Measurements from ENCODE around the gene HCRTR1.
"Not testable (repeated sequence)": the region's sequence is repeated elsewhere in the genome, so short reads cannot be mapped to it uniquely, and the experiment has no call there.

HCRTR1 gene

DNA sequence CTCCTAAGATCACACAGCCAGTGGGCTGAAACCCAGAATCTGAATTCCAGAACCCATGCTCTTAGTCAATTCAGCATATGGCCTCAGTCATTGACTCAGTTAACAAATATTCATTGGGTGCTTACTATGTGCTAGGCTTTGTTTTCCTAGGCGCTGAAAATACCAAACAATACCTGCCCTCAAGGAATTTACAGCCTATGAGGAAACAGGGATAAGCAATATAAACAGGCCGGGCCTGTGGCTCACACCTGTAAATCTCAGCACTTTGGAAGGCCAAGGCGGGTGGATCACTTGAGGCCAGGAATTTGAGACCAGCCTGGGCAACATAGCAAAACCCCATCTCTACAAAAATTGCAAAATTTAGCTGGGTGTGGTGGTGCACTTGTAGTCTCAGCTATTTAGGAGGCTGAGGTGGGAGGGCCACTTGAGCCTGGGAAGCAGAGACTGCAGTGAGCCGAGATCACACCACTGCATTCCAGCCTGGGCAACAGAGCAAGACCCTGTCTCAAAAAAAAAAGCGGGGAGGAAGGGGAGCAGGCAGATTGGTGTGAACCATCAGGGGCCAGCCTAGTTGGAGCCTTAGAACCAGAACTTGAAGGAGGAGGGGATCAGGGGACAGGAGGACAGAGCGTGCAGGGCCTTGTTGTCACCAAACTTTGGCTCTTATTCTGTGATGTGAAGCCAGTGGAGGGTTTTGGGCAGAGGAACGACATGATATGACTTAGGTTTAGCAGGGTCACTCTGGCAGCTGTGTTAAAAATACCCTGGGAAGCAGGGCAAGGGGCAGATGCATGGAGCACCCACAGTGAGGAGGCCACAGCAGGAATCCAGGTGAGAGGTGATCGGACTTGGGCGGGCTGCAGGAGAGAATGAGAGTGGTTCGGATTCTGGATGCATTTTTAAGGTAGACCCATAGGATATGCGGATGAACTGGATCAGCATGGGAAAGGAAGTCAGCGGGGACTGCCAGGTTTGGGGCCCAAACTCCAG is 35.4 kb upstream of the HCRTR1 start:
- no peak for DNase-seq (ENCODE audit: low spot score)

DNA sequence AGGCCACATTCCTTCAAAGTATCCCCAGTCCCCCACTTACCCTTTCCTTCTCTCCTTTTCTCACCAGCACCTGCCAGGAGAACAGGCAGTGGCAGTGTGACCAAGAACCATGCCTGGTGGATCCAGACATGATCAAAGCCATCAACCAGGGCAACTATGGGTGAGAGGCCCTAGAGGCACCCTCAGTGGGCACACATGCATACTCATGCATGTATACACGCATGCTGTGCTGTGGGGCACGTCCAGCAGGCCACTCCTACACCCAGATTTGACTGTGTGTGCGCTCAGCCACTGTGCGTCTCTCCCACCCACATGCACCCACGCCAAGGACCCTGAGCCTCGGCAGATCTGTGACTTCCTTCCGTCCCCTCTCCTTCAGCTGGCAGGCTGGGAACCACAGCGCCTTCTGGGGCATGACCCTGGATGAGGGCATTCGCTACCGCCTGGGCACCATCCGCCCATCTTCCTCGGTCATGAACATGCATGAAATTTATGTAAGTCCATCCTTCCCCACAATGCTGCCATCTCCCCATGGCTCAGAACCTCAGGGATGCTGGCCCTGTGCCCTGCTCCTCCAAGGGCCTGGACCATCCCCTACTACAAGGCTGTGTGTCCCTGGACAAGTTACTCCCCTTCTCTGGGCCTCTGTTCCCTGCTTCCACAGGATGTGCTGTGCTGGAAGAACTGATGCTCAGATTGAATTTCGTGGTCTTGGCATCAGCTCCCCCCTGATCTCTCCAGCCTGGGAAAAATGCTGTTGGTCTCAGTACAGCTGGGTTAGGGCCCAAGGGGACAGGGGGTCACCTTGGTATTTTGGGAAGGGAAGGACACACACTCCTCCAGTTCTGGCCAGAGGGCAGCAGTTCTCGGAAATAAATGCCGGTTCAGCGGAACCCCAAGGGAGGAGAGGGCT is 34.2 kb upstream of the HCRTR1 start:
- no peak for DNase-seq (ENCODE audit: low spot score)

DNA sequence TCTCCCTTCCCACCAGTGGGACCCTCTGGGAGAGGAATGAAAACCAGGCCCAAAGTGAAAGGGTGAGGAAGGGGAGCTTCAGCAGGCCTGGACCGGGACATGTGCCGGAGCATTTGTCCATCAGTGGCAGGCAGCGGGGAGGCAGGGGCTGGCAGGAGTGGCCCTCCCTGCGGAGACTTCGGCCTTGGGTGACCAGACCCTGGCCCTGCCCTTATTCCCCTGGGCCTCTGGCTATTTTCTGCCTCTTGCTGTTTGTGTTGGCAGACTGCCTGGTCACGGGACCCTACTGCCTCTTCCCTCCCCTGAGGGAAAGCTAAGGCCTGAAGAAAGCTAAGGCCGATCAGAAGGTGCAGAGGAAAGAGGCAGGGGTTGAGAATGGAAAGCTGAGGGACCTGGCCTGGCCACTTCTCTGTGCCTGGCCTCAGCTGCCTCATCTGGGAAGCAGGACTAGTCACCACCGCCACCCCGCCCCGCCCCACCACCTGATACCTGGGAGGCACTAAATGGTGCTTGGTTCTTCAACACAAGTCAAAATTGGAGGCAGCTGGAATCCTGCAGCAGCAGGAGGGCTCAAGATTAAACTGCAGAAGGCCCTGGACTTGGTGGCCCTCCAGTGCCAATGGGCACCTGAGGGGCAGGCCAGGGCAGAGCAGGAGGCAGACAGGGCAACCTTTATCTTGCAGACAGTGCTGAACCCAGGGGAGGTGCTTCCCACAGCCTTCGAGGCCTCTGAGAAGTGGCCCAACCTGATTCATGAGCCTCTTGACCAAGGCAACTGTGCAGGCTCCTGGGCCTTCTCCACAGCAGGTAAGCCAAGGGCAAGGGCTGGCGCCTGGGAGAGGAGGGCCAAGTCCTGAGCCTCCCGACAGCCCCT is 33.3 kb upstream of the HCRTR1 start:
- DNase-seq (ENCODE audit: low spot score), result no peak

DNA sequence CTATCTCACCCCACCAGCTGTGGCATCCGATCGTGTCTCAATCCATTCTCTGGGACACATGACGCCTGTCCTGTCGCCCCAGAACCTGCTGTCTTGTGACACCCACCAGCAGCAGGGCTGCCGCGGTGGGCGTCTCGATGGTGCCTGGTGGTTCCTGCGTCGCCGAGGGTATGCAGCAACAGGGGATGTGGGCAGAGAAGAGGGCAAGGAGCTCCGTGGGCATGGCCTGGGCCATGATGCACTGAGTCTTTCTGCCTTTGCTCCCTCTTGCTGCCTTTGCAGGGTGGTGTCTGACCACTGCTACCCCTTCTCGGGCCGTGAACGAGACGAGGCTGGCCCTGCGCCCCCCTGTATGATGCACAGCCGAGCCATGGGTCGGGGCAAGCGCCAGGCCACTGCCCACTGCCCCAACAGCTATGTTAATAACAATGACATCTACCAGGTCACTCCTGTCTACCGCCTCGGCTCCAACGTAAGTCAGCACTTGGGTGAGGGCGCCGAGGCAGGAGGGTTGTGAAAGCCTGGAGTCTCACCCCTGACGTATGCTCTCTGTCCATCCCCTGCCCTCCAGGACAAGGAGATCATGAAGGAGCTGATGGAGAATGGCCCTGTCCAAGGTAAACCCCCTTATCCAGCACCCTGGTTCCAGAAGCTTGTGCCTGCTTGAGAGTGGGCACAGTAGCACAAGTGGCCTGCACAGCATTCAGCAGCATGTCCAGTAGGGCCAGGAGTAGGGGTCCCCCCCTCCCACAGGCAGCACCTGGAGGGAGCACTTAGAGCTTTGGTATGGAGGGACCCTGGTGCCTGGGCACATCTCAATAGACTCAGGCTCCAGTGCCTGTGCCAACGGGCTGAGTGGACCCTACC is 32.4 kb upstream of the HCRTR1 start:
- DNase-seq (ENCODE audit: low spot score), result no peak

DNA sequence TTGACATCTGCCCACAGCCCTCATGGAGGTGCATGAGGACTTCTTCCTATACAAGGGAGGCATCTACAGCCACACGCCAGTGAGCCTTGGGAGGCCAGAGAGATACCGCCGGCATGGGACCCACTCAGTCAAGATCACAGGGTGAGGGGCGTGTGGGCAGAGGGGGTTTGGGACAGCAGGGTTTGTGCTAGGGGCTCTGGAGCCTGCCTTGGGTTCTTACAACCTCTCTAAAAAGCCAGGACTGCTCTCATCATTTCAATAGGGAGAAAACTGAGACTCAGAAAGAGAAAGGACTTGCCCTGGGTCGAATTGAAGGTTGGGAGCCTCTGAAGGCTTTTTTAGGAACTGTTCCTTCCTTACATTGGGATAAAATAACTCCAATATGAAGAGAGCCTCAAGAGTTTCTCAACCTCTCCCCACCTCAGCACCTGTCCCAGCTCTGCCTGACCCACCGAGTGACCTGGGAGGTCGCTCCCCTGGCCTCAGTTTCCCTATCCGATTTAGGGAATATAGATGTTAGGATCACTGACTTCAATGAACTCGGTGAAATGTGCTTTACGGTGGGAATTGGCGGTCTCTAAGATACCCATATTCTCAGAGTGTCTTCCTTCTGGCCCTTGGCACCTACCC is 31.6 kb upstream of the HCRTR1 start:
- DNase-seq (ENCODE audit: low spot score), result no peak

DNA sequence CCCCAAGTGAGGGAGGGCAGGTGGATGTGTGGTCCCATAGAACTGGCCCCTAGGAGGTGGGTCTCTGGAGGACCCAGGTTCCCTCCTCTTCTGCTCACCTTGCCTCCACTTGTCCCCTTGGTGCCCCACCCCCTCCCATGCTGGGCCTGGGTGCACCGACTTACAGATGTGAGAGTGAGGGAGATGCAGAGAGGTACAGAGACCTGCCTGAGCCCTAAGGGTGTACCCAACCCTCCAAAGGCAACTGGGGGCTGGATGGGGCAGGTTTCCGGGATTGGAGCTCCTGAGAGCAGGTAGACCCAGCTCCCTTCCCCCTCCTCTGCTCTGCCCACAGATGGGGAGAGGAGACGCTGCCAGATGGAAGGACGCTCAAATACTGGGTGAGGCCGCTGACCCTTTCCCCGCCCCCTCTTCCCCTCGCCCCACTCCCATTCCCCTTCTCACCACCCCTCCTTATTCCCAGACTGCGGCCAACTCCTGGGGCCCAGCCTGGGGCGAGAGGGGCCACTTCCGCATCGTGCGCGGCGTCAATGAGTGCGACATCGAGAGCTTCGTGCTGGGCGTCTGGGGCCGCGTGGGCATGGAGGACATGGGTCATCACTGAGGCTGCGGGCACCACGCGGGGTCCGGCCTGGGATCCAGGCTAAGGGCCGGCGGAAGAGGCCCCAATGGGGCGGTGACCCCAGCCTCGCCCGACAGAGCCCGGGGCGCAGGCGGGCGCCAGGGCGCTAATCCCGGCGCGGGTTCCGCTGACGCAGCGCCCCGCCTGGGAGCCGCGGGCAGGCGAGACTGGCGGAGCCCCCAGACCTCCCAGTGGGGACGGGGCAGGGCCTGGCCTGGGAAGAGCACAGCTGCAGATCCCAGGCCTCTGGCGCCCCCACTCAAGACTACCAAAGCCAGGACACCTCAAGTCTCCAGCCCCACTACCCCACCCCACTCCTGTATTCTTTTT is 30.8 kb upstream of the HCRTR1 start:
- DNase-seq (ENCODE audit: low spot score), result no peak

DNA sequence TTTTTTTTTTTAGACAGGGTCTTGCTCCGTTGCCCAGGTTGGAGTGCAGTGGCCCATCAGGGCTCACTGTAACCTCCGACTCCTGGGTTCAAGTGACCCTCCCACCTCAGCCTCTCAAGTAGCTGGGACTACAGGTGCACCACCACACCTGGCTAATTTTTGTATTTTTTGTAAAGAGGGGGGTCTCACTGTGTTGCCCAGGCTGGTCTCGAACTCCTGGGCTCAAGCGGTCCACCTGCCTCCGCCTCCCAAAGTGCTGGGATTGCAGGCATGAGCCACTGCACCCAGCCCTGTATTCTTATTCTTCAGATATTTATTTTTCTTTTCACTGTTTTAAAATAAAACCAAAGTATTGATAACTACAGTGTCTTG is 30.2 kb upstream of the HCRTR1 start:
- DNase-seq (ENCODE audit: low spot score), result not testable (repeated sequence)

DNA sequence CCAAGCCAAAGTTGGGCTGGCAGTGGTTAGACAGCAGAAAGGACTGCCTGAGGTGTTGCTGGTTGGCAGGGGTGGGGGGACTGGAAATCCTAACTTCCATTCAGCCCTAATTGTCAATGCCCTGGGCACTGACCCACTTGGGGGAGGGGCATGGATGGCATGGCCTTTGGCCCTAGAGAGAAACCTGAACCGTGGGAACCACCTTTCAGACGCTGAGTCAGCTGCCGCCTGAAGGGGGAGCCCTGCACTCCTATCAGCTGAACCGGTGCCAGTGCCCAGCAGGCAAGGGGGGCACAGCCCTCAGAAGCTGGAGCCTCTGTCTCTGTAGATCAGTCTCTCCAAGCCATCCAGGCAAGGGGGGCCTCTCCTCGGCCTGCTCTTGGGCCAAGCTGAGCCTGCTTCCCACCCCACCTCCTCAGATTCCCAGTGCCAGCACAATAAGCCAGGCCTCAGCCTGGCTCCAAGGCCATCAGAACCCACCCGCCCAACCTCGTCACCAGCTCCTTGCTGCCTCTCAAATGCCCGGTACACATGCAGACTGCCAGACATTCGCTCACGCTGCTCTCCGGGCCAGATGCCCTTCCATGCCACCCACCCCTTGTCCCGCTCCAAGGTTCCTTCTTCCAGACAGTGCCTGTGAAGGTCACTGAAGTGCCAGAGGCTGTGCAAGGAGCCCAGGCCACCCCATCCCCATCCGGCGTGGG is 29.6 kb upstream of the HCRTR1 start:
- peak; percentile 50 for DNase-seq (ENCODE audit: low spot score)

DNA sequence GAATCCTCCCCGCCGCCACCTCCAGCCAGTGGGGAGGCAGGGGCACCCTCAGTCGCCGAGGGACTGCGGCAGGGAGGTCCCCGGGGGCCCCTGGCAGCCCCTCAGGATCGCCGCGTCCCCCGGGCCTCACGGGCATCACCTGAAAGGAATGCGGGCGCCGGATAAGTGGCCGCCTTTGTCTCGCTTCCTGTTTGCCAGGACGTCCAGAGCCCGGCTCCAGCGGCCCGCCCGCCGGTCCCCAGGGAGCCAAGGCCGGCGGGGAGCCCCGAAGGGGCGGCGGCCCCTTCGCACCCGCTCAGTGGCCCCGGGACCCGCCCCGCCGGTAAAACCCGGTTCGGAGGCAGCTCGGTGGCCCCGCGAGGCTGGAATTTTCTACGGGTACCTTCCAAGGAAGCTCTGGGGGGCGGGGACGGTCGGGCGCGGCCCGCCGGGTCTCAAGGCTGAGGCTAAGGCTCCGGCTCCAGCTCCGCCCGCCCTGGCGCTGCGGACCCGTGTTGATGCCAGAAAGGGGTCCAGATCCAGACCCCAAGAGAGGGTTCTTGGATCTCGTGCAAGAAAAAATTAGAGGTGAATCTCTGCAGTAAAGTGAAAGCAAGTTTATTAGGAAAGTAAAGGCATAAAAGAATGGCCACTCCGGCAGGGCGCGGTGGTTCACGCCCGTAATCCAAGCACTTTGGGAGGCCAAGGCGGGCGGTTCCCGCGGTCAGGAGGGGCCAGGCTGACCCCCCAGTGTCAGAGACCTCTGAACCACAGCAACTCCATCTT is 28.6 kb upstream of the HCRTR1 start:
- DNase-seq (ENCODE audit: low spot score), result no peak

DNA sequence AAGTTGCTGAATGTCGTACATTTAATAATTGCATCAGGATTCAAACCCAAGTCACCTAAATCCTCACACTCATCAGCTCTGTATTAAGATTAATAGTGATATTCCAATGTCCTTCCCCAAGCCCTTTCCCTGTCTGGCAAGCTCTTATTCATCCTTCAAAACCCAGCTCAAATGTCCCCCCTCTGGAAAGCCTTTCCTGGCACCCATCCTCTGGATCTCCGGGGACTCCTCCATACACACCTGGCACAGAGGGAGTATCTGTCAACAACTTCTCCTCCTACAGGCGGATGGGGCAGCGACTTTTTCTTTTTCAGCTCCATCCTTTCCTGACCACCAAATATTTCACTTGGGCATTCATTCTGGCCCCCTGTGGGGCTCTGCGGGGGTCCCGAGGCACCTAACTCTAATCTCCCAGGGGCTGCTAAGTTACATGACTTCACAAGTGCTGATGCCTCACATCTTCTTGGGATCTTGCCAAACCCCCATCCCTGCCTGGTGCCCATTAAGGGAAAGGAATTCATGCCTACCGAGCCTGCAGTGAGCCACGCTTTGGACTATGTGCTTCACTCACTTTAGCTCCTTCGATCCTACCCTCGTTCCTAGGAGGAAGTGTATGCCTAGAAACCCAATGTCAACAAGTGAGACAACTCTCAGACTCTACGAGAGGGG is 25.9 kb upstream of the HCRTR1 start:
- DNase-seq (ENCODE audit: low spot score), result no peak

DNA sequence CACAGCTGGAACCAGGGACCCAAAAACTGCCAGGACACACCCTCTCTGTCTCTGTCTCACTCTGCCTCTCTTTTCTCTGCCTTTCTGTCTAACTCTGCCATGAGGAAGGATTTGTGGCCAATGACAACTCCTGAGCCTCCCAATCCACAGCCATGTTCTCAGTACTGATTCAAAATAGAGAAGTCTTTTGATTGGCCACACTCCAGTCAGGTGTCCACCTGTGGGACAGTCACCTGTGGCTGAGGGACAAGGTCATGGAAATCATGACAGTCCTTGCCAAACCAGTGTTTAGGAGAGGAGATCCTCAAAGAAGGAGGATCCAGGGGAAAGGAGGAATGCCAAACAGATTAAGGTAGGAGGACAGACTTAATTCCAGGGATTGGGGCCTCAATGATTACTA is 25.4 kb upstream of the HCRTR1 start:
- DNase-seq (ENCODE audit: low spot score), result no peak

DNA sequence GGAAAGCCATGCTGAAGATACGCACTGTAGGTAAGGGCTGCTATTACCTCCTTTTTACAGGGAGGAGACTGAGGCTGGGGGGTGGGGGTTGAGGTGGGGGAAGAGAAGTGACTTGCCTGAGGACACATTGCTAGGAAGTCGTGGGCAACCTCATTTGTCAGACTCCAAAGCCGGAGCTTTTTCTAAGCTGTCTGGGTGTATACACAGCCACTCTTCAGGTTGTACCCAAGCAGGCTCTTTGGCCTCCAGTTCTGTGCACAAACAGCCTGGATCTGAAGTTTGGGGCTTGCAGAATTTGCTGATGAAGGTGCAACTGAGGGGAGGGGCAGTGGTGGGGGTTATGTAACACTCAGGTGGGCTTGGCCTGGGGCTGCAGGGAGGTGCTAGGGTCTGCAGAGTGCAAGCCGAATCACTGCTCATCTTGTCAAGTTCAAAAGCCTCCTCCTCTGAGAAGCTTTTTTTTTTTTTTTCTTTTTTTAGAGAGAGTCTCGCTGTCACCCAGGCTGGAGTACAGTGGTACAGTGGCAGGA is 24.3 kb upstream of the HCRTR1 start:
- no peak for DNase-seq (ENCODE audit: low spot score)

DNA sequence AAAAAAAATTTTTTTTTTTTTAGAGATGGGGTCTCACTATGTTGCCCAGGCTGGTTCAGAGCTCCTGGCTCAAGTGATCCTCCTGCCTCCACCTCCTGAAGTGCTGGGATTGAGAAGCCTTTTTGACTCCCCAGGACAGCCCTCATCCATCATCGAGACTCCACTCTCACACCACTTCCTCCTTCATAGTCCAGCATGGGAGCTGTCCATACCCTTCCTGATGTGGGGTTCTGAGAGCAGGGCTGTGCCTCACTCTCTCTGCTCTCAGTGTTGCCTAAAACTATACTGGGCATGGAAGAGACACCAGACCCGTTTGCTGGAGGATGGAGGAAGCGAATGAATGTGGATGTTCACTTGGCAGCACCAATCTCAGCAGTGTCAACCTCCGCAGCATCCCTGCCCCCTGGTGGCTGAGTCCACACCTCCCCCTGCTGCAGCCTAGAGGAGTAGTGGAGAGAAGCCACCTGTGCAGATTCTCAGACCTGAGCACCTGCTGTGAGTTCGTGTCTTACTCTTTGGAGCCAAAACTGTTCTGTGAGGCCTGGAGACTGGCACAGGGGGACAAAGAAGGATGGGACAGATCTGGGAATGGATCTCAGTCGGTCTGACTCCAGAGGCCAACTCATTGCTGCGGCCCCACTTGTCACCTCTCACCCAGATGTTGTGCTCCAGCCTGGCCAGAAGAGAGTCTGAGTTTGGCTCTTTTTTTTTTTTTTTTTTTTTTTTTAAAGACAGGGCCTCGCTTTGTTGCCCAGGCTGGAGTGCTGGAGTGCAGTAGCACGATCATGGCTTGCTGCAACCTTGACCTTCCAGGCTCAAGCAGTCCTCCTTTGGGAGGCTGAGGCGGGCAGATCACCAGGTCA is 23.5 kb upstream of the HCRTR1 start:
- peak; percentile 78 for DNase-seq (ENCODE audit: low spot score)

DNA sequence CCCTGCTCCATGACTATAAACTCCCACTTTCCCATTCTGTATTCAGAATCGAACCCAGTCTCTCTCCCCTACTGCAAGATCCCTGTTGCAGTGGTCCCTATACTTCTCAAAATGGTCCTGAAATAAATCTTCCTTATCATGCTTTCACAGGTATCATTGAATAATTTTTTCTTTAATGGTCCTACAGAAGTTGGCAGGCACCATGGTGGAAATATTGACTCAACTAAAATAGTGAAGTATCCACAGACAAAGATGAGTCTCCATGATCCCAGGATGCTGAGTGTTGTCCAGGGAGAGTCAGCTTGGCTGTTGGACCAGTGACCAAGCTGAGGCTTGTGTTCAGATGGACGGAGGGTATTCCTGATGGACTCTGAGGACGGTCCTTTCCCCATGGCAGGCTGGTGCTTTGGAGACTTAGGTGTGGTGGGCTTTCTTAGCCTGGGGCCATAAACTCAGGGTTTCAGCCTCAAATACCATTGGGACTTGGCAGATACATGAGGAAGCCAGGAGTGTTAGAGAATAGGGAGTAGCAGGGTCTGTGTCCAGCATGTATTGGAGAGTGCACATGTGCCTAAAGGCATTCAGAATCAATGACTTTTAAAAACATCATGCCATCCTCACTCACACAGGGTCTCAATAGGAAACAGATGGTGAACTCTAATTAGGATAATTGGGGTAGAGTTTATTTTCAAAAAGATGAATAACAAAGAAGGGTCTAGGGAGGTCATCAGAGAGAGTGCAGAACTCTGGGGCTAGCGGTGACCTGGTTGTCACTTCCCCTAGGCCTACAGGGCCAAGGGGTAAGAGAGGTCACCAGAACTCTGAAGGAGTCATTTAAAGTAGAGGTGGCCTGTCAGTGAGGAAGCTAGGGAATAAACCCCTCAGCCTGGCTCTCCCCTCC is 21.4 kb upstream of the HCRTR1 start:
- DNase-seq (ENCODE audit: low spot score), result no peak

DNA sequence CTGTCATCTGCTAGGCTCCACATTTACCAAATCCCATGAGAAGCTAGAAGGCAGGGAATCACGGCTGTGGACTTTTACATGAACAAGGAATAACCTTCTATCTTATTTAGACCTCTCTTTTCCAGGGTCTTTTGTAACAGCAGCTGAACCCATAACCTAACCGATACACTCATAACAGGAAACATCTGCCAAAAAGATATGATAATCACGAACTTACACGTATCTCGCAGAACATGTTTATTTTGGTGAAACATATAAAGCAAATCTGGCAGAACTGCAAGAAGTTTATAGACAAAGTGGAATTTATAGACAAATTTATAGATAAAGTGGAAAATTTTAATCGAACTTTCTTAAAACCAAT is 20.8 kb upstream of the HCRTR1 start:
- DNase-seq (ENCODE audit: low spot score), result no peak
